HL-60 (cell line): ENCODE data around the gene NDUFA11.

ENCODE experiments used
- GABPA ChIP-seq: IDR thresholded peaks from 2 replicates; pipeline ENCODE4 v1.6.1; 2012; ENCODE audit warnings: low read depth
- SPI1 ChIP-seq: IDR thresholded peaks from 2 replicates; pipeline ENCODE4 v1.6.1; 2012; ENCODE audit warnings: low read depth, mild to moderate bottlenecking, borderline replicate concordance
- TF ChIP-seq, protein P1 (sequence below): IDR thresholded peaks from one replicate; pipeline ENCODE4 v1.5.1; 2011; ENCODE audit warnings: low read length, control low read depth, inconsistent platforms; ENCODE audit not compliant: insufficient read depth
- TF ChIP-seq, protein P2 (sequence below): IDR thresholded peaks from 2 replicates; pipeline ENCODE4 v1.6.1; 2012; ENCODE audit warnings: low read depth; ENCODE audit not compliant: insufficient replicate concordance

DNA sequence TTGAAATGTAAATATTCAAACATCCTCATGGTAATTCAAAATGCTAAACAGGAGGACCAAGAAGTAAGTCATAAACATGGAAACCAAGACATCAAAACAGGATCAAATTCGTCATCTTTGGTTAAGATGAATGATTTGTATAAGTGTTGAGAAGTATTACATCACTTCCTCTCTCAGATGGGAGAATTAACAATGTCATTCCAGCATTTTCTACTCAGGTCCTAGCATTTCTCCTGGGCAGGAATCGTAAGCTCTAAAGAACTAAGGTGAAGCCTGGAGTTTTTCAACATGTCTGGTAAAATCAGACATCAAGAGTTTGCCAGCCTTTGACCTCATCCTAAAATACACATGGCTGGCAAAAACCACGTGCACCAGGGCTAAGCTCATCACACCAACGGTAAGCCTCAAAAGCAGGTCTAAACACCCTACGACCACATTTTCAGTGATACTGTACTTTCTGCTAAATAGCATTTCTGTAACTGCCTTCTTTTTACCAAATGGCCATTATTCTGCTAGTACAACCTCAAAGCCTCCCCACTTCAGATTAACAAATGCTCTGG, 49.5 kb upstream of the NDUFA11 start:
- TF ChIP-seq, protein P1, sequence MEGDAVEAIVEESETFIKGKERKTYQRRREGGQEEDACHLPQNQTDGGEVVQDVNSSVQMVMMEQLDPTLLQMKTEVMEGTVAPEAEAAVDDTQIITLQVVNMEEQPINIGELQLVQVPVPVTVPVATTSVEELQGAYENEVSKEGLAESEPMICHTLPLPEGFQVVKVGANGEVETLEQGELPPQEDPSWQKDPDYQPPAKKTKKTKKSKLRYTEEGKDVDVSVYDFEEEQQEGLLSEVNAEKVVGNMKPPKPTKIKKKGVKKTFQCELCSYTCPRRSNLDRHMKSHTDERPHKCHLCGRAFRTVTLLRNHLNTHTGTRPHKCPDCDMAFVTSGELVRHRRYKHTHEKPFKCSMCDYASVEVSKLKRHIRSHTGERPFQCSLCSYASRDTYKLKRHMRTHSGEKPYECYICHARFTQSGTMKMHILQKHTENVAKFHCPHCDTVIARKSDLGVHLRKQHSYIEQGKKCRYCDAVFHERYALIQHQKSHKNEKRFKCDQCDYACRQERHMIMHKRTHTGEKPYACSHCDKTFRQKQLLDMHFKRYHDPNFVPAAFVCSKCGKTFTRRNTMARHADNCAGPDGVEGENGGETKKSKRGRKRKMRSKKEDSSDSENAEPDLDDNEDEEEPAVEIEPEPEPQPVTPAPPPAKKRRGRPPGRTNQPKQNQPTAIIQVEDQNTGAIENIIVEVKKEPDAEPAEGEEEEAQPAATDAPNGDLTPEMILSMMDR: no peak
- TF ChIP-seq, protein P2, sequence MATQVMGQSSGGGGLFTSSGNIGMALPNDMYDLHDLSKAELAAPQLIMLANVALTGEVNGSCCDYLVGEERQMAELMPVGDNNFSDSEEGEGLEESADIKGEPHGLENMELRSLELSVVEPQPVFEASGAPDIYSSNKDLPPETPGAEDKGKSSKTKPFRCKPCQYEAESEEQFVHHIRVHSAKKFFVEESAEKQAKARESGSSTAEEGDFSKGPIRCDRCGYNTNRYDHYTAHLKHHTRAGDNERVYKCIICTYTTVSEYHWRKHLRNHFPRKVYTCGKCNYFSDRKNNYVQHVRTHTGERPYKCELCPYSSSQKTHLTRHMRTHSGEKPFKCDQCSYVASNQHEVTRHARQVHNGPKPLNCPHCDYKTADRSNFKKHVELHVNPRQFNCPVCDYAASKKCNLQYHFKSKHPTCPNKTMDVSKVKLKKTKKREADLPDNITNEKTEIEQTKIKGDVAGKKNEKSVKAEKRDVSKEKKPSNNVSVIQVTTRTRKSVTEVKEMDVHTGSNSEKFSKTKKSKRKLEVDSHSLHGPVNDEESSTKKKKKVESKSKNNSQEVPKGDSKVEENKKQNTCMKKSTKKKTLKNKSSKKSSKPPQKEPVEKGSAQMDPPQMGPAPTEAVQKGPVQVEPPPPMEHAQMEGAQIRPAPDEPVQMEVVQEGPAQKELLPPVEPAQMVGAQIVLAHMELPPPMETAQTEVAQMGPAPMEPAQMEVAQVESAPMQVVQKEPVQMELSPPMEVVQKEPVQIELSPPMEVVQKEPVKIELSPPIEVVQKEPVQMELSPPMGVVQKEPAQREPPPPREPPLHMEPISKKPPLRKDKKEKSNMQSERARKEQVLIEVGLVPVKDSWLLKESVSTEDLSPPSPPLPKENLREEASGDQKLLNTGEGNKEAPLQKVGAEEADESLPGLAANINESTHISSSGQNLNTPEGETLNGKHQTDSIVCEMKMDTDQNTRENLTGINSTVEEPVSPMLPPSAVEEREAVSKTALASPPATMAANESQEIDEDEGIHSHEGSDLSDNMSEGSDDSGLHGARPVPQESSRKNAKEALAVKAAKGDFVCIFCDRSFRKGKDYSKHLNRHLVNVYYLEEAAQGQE: no peak
- TF ChIP-seq GABPA (no peak), SPI1 (peak; percentile 34; the same call in 1 of the 2 replicates)
